Mesenchymal stem cell (in vitro differentiated cells and primary cell): ENCODE results near the gene CMTM1.

Experiments used
- DNase-seq: peaks from one replicate; pipeline ENCODE4 v3.0.0-alpha.2; 2013
- H2AFZ ChIP-seq: one replicate; pipeline ENCODE4 v1.6.1; 2013; ENCODE audit warnings: low read depth, mild to moderate bottlenecking, control low read depth, inconsistent platforms, low read length, moderate library complexity
- H2AK5ac ChIP-seq: 2 replicates; pipeline ENCODE4 v1.6.1; 2013; ENCODE audit warnings: low read length, moderate library complexity, mild to moderate bottlenecking, inconsistent platforms; ENCODE audit not compliant: severe bottlenecking
- H2BK120ac ChIP-seq: one replicate; pipeline ENCODE4 v1.6.1; 2013; ENCODE audit warnings: low read depth, mild to moderate bottlenecking, inconsistent platforms, low read length, moderate library complexity
- H2BK12ac ChIP-seq, 2 experiments: one replicate each; pipeline ENCODE4 v1.6.1; 2013; ENCODE audit warnings: inconsistent platforms in 2 of 2, low read length in 2 of 2, mild to moderate bottlenecking in 2 of 2, moderate library complexity in 2 of 2, control low read depth in 1 of 2
- H2BK15ac ChIP-seq: one replicate; pipeline ENCODE4 v1.6.1; 2013; ENCODE audit warnings: mild to moderate bottlenecking, low read depth, inconsistent platforms; ENCODE audit not compliant: poor library complexity, severe bottlenecking
- H2BK5ac ChIP-seq: 2 replicates; pipeline ENCODE4 v1.6.1; 2013; ENCODE audit warnings: low read depth, mild to moderate bottlenecking, low read length, control low read depth, inconsistent platforms; ENCODE audit not compliant: poor library complexity, severe bottlenecking
- H3K14ac ChIP-seq, 2 experiments: one replicate each; pipeline ENCODE4 v1.6.1; 2013; ENCODE audit warnings: inconsistent platforms in 2 of 2, low read length in 2 of 2, control low read depth in 1 of 2, mild to moderate bottlenecking in 1 of 2, moderate library complexity in 1 of 2
- H3K18ac ChIP-seq, 2 experiments: one replicate each; pipeline ENCODE4 v1.6.1; 2013; ENCODE audit warnings: inconsistent platforms in 2 of 2, low read length in 2 of 2, control low read depth in 1 of 2, low read depth in 1 of 2, mild to moderate bottlenecking in 1 of 2
- H3K23ac ChIP-seq, 2 experiments: one replicate each; pipeline ENCODE4 v1.6.1; 2013; ENCODE audit warnings: inconsistent platforms in 2 of 2, low read length in 2 of 2, mild to moderate bottlenecking in 2 of 2, moderate library complexity in 2 of 2, control low read depth in 1 of 2
- H3K27ac ChIP-seq: 2 replicates; pipeline ENCODE4 v1.5.1; 2013; ENCODE audit warnings: mild to moderate bottlenecking, moderate library complexity, low read length, control low read depth, inconsistent platforms; ENCODE audit not compliant: poor library complexity, severe bottlenecking
- H3K27me3 ChIP-seq, 2 experiments: 2 replicates each; pipeline versions ENCODE4 v1.6.1 to v1.7.0; 2013; ENCODE audit warnings: low read length in 2 of 2, mild to moderate bottlenecking in 2 of 2, moderate library complexity in 2 of 2, control low read depth in 1 of 2, inconsistent platforms in 1 of 2; ENCODE audit not compliant: control insufficient read depth in 1 of 2, insufficient read depth in 1 of 2
- H3K36me3 ChIP-seq, 2 experiments: 2 replicates each; pipeline versions ENCODE4 v1.6.1 to v1.7.0; 2013; ENCODE audit warnings: low read length in 2 of 2, control low read depth in 1 of 2, inconsistent platforms in 1 of 2, low read depth in 1 of 2, mild to moderate bottlenecking in 1 of 2; ENCODE audit not compliant: insufficient read depth in 2 of 2, control insufficient read depth in 1 of 2
- H3K4ac ChIP-seq, 2 experiments: one replicate each; pipeline ENCODE4 v1.6.1; 2013; ENCODE audit warnings: inconsistent platforms in 2 of 2, low read length in 2 of 2, mild to moderate bottlenecking in 2 of 2, moderate library complexity in 2 of 2, control low read depth in 1 of 2, low read depth in 1 of 2
- H3K4me1 ChIP-seq: 2 replicates; pipeline ENCODE4 v1.6.1; 2013; ENCODE audit warnings: low read depth, low read length, control low read depth; ENCODE audit not compliant: control insufficient read depth, insufficient read depth
- H3K4me2 ChIP-seq: 2 replicates; pipeline ENCODE4 v1.6.1; 2013; ENCODE audit warnings: low read length, mild to moderate bottlenecking, inconsistent platforms; ENCODE audit not compliant: poor library complexity, severe bottlenecking
- H3K4me3 ChIP-seq, 2 experiments: 2 replicates each; pipeline versions ENCODE4 v1.5.1 to v1.7.0; 2013; ENCODE audit warnings: low read length in 2 of 2, mild to moderate bottlenecking in 2 of 2, control low read depth in 1 of 2, low read depth in 1 of 2; ENCODE audit not compliant: insufficient read depth in 1 of 2
- H3K79me1 ChIP-seq: replicated peaks from 2 replicates; pipeline ENCODE4 v1.6.1; 2013; ENCODE audit warnings: mild to moderate bottlenecking, control low read depth, low read length, inconsistent platforms; ENCODE audit not compliant: poor library complexity, severe bottlenecking
- H3K9ac ChIP-seq: 2 replicates; pipeline ENCODE4 v1.7.0; 2013; ENCODE audit warnings: mild to moderate bottlenecking, low read length, moderate library complexity
- H3K9me3 ChIP-seq: 2 replicates; pipeline ENCODE4 v1.7.0; 2013; ENCODE audit warnings: mild to moderate bottlenecking, low read length; ENCODE audit not compliant: control insufficient read depth
- H4K8ac ChIP-seq: one replicate; pipeline ENCODE4 v1.6.1; 2013; ENCODE audit warnings: inconsistent platforms, mild to moderate bottlenecking, low read length, moderate library complexity
- H4K91ac ChIP-seq: one replicate; pipeline ENCODE4 v1.6.1; 2013; ENCODE audit warnings: mild to moderate bottlenecking, low read length, inconsistent platforms
- WGBS: methylation state at CpG from one replicate; pipeline ENCODE4 v1.1.7; 2013; ENCODE audit warnings: mixed read lengths; 5-methylcytosine and 5-hydroxymethylcytosine counted together

CMTM1 gene

DNA sequence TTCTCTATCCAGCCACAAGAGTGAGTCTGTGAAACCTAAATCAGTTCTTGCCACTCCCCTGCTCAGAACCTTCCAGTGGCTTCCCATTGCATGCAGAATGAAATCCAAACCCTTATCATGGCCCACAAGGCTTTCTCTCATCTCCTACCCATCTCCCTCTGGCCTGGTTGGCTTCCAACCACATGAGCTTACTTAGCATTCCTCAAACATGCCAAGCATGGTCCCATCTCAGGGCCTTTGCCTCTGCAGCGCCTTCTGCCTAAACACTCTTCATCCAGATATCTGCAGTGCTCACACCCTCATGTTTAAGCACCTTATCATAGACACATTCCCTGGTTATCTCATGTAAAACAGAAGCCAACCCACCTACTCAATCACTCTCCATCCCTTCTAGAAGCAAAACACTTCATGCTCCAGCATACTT is 31.9 kb upstream of the CMTM1 start:
- no peaks in the 10 kb centered on the region for H3K27me3 ChIP-seq
- H3K4me3 ChIP-seq = no peak overlapping the region
- H4K91ac ChIP-seq = no peak overlapping the region
- H3K18ac ChIP-seq = no peak overlapping the region
- H3K4me1 ChIP-seq = peaks cover 5% of the 10 kb centered on the region
- no peak overlapping the region for H2BK12ac ChIP-seq
- 96% methylated on average over 1 of the region's 1 CpG for WGBS
- no peaks in the 10 kb centered on the region for H3K9me3 ChIP-seq
- H3K14ac ChIP-seq = no peak overlapping the region
- no peak for DNase-seq
- H2BK120ac ChIP-seq = no peak overlapping the region
- H3K36me3 ChIP-seq = peaks cover 42 to 74% of the 10 kb centered on the region in 2 experiments
- H2BK15ac ChIP-seq = no peak overlapping the region
- no peak overlapping the region for H2BK5ac ChIP-seq
- H3K4me2 ChIP-seq = no peak overlapping the region
- no peak overlapping the region for H2AFZ ChIP-seq
- no peak overlapping the region for H3K27ac ChIP-seq
- H3K4ac ChIP-seq = no peak overlapping the region
- peaks cover 17% of the 10 kb centered on the region for H3K79me1 ChIP-seq
- H2AK5ac ChIP-seq = no peak overlapping the region
- H3K9ac ChIP-seq = no peak overlapping the region
- H4K8ac ChIP-seq = no peak overlapping the region
- H3K23ac ChIP-seq = no peak overlapping the region

DNA sequence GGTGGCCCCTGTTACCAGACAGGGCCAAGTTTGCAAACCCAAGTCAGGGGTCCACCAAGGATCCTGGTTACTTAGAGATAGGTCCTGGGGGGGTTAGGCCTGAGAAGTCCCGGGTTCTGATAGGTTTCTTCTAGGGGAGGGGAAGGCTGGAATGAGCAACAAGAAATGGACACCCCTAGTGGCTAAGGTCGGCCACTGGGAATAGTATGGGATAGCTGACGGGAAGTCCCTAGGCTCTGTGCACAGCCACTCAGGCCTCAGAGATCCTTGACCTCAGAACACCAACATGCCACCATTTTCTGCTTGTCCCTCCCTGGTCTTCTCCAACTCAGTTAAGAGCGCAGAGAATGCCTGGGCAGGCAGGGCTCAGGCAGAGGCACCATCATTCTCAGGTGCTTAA is 29.7 kb upstream of the CMTM1 start:
- Histone ChIP-seq H3K4ac (no peak overlapping the region), H2BK120ac (no peak overlapping the region), H3K4me3 (no peak overlapping the region), H3K9me3 (no peaks in the 10 kb centered on the region), H4K91ac (no peak overlapping the region), H2BK12ac (no peak overlapping the region), H2AK5ac (no peak overlapping the region), H3K27me3 (no peaks in the 10 kb centered on the region), H3K23ac (no peak overlapping the region), H3K27ac (no peak overlapping the region), H2BK5ac (no peak overlapping the region), H3K9ac (no peak overlapping the region), H3K4me1 (peaks cover 8% of the 10 kb centered on the region), H2AFZ (no peak overlapping the region), H3K36me3 (peaks cover 28 to 73% of the 10 kb centered on the region in 2 experiments), H3K14ac (no peak overlapping the region), H4K8ac (no peak overlapping the region), H3K4me2 (no peak overlapping the region), H3K79me1 (peaks cover 14% of the 10 kb centered on the region), H2BK15ac (no peak overlapping the region), H3K18ac (no peak overlapping the region)
- WGBS = 83% methylated on average over 4 of the region's 4 CpGs
- no peak for DNase-seq

DNA sequence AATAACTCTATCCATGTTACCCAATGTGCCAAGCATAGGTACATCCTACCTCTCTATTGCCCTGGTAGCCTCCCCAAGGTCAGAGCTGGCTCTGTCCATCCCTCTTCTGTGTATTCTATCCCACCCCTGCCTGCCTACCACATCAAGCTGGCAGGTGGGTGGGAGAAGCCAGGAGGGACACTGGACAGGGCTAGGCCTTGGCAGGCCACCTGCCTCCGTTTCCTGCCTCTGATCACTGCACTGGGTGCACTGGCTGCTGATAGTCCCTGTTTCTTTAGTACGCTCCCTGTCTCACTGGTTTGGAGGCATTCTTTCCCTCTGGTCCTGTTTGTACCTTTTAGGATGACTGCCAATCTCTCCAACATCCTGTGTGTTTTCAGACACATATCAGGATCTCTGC is 29.0 kb upstream of the CMTM1 start:
- no peak overlapping the region for H2BK120ac ChIP-seq
- H4K8ac ChIP-seq = no peak overlapping the region
- H2AFZ ChIP-seq = no peak overlapping the region
- H3K18ac ChIP-seq = no peak overlapping the region
- peaks cover 33 to 71% of the 10 kb centered on the region in 2 experiments for H3K36me3 ChIP-seq
- no peak overlapping the region for H2BK15ac ChIP-seq
- no peak overlapping the region for H3K27ac ChIP-seq
- H3K23ac ChIP-seq = no peak overlapping the region
- H4K91ac ChIP-seq = no peak overlapping the region
- peaks cover 16% of the 10 kb centered on the region for H3K79me1 ChIP-seq
- peak overlapping the region; percentile 28 for H2AK5ac ChIP-seq
- no peak overlapping the region for H2BK12ac ChIP-seq
- H3K9me3 ChIP-seq = no peaks in the 10 kb centered on the region
- no peaks in the 10 kb centered on the region for H3K27me3 ChIP-seq
- no peak overlapping the region for H3K4me3 ChIP-seq
- peaks cover 8% of the 10 kb centered on the region for H3K4me1 ChIP-seq
- DNase-seq = no peak
- 97% methylated on average over 2 of the region's 2 CpGs for WGBS
- H3K9ac ChIP-seq = no peak overlapping the region
- H3K14ac ChIP-seq = no peak overlapping the region
- H3K4ac ChIP-seq = no peak overlapping the region
- H2BK5ac ChIP-seq = no peak overlapping the region
- H3K4me2 ChIP-seq = no peak overlapping the region

DNA sequence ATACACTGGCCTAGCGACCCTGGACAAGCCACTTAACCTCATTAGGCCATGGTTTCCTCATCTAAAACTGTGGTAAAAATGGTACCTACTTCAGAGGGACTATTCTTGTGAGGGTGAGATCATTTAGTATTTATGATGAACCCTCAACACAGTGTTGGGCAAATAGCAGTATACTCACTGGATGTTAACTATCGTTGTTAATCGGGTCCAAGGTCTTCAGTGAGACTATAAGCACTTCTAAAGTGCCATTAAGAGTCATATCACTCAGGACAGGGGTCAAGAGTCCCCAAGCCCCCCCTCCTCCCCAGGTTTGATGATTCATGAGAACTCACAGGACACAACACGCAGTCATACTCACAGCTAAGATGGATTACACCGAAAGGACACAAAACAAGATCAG is 27.3 kb upstream of the CMTM1 start:
- DNase-seq = no peak
- Histone ChIP-seq H3K36me3 (peaks cover 40 to 80% of the 10 kb centered on the region in 2 experiments), H3K27me3 (no peaks in the 10 kb centered on the region), H2BK12ac (no peak overlapping the region), H3K14ac (no peak overlapping the region), H3K9me3 (no peaks in the 10 kb centered on the region), H3K79me1 (peaks cover 20% of the 10 kb centered on the region), H2BK120ac (no peak overlapping the region), H2AFZ (no peak overlapping the region), H3K4me3 (no peak overlapping the region), H3K18ac (no peak overlapping the region), H3K4ac (no peak overlapping the region), H4K91ac (no peak overlapping the region), H3K27ac (peak overlapping the region; percentile 82), H3K9ac (no peak overlapping the region), H3K4me1 (peaks cover 8% of the 10 kb centered on the region), H3K23ac (no peak overlapping the region), H2BK5ac (peak overlapping the region; percentile 26), H3K4me2 (no peak overlapping the region), H4K8ac (no peak overlapping the region), H2AK5ac (peak overlapping the region; percentile 92), H2BK15ac (no peak overlapping the region)
- 88% methylated on average over 3 of the region's 5 CpGs for WGBS
